Gastrocnemius medialis (tissue), 4 donors: ENCODE results near the gene HOTAIR.

Experiments used
- POLR2A ChIP-seq, 2 donors: fragments of 450-650 bp; IDR thresholded peaks; one replicate each; pipeline ENCODE4 v1.6.1; 2017; ENCODE audit warnings: antibody characterized with exemption in 2 of 2, mild to moderate bottlenecking in 2 of 2, moderate library complexity in 2 of 2
- TF ChIP-seq, protein P1 (sequence below), 5 experiments: fragments of 450-650 bp in 3 of 5; fragments of 200-600 bp in 2 of 5; sonication (generic) in 2 of 5; IDR thresholded peaks in 4 of 5; conservative IDR thresholded peaks in 1 of 5; 1 replicate in 4 of 5; 2 replicates in 1 of 5; pipeline ENCODE4 v1.5.1; 2016 to 2019; ENCODE audit warnings: antibody characterized with exemption in 5 of 5, mild to moderate bottlenecking in 3 of 5, moderate library complexity in 3 of 5

DNA sequence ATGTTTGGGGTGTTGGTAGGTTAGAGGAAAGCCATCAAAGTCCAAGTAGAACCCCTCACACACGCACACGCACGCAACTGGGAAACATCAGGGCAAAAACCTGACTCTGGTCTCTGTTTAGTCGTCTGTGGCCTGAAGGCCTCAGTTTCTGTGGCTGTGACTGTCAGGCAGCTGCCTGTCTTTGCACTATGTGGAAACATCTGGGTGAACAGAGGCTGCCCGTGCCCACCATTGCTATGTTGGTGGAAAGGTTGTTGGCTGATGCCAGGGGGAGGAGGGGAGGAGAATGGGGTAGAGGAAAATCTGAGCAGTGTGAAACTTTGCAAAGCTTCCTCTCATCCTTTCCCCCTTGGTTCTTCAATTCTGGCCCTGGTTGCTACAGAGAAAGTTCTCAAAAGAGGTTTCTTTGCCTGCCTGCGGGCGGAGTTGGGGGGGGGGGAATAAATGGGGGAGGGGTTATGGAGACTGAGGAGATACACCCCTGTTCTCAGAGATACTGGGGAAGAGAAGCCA lies 17.7 kb upstream of the HOTAIR start:
- TF ChIP-seq, protein P1, sequence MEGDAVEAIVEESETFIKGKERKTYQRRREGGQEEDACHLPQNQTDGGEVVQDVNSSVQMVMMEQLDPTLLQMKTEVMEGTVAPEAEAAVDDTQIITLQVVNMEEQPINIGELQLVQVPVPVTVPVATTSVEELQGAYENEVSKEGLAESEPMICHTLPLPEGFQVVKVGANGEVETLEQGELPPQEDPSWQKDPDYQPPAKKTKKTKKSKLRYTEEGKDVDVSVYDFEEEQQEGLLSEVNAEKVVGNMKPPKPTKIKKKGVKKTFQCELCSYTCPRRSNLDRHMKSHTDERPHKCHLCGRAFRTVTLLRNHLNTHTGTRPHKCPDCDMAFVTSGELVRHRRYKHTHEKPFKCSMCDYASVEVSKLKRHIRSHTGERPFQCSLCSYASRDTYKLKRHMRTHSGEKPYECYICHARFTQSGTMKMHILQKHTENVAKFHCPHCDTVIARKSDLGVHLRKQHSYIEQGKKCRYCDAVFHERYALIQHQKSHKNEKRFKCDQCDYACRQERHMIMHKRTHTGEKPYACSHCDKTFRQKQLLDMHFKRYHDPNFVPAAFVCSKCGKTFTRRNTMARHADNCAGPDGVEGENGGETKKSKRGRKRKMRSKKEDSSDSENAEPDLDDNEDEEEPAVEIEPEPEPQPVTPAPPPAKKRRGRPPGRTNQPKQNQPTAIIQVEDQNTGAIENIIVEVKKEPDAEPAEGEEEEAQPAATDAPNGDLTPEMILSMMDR (IDR thresholded peaks at IDR 0.05 in 4 of 5, conservative IDR thresholded peaks at IDR 0.05 in 1 of 5) = no peak
- TF ChIP-seq POLR2A (IDR thresholded peaks at IDR 0.05) = no peak
